GM12872 (cell line): ENCODE results near the gene S100A2.

Source experiments
- TF ChIP-seq, protein P1 (sequence below): IDR thresholded peaks from 3 replicates; pipeline ENCODE4 v1.5.1; 2011; ENCODE audit warnings: low read depth, mild to moderate bottlenecking, low read length, moderate library complexity; ENCODE audit not compliant: insufficient read depth

The S100A2 gene

DNA sequence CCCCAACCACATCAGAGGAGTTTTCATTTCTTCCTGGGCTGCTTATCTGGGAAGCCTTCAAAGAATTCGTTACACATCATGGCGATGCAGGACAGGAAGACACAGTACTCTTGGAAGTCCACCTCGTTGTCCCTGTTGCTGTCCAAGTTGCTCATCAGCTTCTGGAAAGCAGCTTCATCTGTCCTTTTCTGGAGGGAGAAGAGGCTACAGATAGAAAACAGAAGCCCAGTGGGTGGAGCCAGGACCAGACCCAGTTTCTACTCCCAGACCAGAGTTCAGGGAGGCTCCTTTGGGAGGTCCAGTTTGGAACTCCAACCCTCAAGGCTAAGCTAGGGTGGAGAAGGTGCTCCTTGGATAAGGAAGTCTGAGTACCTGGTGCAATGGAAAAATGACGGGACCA, 21.9 kb downstream of the S100A2 start:
- TF ChIP-seq, protein P1, sequence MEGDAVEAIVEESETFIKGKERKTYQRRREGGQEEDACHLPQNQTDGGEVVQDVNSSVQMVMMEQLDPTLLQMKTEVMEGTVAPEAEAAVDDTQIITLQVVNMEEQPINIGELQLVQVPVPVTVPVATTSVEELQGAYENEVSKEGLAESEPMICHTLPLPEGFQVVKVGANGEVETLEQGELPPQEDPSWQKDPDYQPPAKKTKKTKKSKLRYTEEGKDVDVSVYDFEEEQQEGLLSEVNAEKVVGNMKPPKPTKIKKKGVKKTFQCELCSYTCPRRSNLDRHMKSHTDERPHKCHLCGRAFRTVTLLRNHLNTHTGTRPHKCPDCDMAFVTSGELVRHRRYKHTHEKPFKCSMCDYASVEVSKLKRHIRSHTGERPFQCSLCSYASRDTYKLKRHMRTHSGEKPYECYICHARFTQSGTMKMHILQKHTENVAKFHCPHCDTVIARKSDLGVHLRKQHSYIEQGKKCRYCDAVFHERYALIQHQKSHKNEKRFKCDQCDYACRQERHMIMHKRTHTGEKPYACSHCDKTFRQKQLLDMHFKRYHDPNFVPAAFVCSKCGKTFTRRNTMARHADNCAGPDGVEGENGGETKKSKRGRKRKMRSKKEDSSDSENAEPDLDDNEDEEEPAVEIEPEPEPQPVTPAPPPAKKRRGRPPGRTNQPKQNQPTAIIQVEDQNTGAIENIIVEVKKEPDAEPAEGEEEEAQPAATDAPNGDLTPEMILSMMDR, result no peak

GRCh38 chr1:153542956-153543711, 22.5 kb downstream of the S100A2 start:
- TF ChIP-seq, protein P1, result no peak

DNA sequence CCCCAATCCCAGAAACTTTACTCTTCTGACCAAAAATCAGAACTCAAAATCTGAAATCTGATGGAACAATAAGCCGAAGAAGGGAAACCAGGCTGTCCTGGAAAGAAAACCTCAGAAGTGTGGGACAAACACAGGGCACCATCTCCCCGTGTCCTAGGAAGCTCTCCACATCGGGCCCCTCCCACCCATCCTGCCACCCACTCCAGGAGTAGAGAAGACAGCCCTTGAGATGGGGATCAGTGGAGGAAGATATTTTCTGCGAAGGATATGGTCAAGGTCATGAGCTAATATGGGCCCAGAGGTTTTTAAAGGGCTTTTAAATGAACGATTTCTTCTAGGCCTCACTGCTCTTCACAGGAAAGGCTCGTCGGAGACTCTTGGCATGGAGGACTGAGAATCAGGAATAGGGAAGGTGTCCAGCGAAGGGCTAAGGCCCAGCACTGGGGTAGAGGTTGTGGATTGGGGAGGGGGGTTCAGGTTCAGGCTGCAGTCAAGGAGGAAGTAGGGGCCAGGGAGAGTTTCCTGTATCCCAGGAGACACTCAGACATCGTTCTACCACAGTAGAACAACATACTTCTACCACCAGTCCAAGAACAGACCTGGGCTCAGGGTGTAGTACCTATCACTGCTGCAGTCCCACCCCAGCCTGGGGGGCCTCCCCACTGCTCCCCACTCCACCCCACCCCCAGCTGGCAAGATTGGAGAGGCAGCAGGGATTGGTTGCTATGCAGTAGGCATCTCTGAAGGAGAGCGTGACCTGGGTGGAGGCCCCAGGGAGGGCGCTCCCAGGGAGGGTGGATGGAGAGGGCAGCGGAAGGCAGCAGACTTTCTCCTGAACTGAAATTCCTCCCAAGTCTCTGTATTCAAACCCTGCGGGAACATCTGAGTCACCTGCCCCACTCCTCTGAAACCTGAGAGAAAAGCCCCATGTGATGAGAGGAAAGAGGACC, 23.7 kb downstream of the S100A2 start:
- TF ChIP-seq, protein P1, result no peak

DNA sequence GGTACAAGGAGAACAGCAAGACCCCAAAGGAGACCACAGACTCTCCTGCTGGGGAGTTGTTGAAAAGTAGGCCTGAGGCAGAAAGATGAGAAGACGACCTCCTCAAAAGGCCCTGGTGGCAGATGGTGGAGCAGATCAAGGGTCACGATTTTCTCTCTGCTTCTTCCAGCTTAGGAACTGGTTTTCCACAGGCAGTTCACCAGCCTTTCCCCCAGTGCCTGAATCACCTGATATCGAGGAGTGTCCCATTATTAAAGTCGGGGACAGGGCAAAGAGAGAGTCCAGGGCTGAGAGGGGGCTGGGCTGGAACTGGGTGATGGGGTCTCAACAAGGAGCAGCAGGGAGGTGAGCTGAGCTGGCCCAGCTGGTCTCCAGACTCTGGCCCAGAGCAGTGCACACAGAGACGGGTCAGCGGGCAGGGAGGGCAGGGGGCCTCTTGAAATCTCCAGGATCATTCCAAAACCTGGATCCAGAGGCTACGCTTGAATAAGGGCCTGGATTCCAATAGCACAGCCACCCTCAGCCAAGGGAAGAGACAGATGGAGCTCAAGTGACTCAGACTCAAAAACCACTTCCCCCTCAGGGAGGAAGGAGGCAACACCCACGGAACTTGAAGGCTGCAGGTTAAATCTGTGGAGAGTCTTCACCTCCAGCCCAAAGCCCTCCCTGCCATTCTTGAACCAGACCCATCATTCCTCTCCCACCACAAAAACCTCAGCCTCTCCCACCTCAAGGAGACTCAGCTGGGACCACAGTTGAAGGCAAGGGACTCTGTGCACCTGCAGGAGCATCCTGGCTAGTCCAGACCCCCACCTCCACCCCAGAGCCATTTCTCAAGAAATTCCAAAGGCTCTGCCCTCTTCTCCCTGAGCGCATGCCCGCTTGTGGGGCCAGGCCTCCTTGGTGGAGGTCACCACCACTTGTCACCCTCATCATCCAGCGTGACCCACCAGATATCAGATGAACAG, 25.0 kb downstream of the S100A2 start, which contains the start of gene S100A5:
TSS of gene S100A5 (minus strand) at position 541 of the 968 bp plus-strand sequence. CDS start 743 bp downstream, outside the sequence.
- TF ChIP-seq, protein P1, result no peak

GRCh38 chr1:153539395-153540093, 26.1 kb downstream of the S100A2 start:
- TF ChIP-seq, protein P1, result no peak

- TF ChIP-seq, protein P1, result no peak
Measured at GRCh38 chr1:153538315-153538821, 27.3 kb downstream of the S100A2 start.
